H9 (cell line): ENCODE results near the gene METTL16. TPM values are rescaled to one million over a fixed set of nuclear protein-coding genes. Genes with fewer than 3 reads are reported as not detected.

ENCODE experiments used
- DNase-seq: peaks from one replicate; pipeline ENCODE4 v3.0.0-alpha.2; 2017
- H2AFZ ChIP-seq: one replicate; pipeline ENCODE4 v1.6.1; 2013; ENCODE audit warnings: mild to moderate bottlenecking, low read length, control low read depth, moderate library complexity
- H2AK5ac ChIP-seq: 2 replicates; pipeline ENCODE4 v1.6.1; 2013; ENCODE audit warnings: low read length, control low read depth, mixed read lengths; ENCODE audit not compliant: insufficient read length
- H2BK120ac ChIP-seq: one replicate; pipeline ENCODE4 v1.6.1; 2013; ENCODE audit warnings: low read depth, mild to moderate bottlenecking, low read length, control low read depth, inconsistent platforms; ENCODE audit not compliant: poor library complexity, severe bottlenecking
- H2BK12ac ChIP-seq: 2 replicates; pipeline ENCODE4 v1.6.1; 2013; ENCODE audit warnings: low read length, control low read depth, mixed read lengths, low read depth; ENCODE audit not compliant: insufficient read length
- H2BK15ac ChIP-seq: 2 replicates; pipeline ENCODE4 v1.6.1; 2013; ENCODE audit warnings: low read depth, low read length, control low read depth
- H2BK20ac ChIP-seq: one replicate; pipeline ENCODE4 v1.6.1; 2013; ENCODE audit warnings: low read depth, mild to moderate bottlenecking, low read length, control low read depth, inconsistent platforms; ENCODE audit not compliant: poor library complexity, severe bottlenecking
- H2BK5ac ChIP-seq: 2 replicates; pipeline ENCODE4 v1.6.1; 2013; ENCODE audit warnings: low read length, control low read depth, mixed read lengths; ENCODE audit not compliant: insufficient read length
- H3K14ac ChIP-seq: 2 replicates; pipeline ENCODE4 v1.6.1; 2013; ENCODE audit warnings: low read length, control low read depth; ENCODE audit not compliant: insufficient read depth
- H3K18ac ChIP-seq: 2 replicates; pipeline ENCODE4 v1.6.1; 2013; ENCODE audit warnings: low read depth, mild to moderate bottlenecking, mixed read lengths, low read length, control low read depth; ENCODE audit not compliant: insufficient read length
- H3K23ac ChIP-seq: 2 replicates; pipeline ENCODE4 v1.6.1; 2013; ENCODE audit warnings: low read length, control low read depth, mixed read lengths, low read depth; ENCODE audit not compliant: insufficient read length
- H3K23me2 ChIP-seq: 2 replicates; pipeline ENCODE4 v1.6.1; 2013; ENCODE audit warnings: low read depth, mild to moderate bottlenecking, mixed read lengths, low read length, control low read depth; ENCODE audit not compliant: insufficient read length, poor library complexity, severe bottlenecking
- H3K27ac ChIP-seq: 2 replicates; pipeline ENCODE4 v1.5.1; 2013; ENCODE audit warnings: low read length, control low read depth, mixed read lengths, low read depth; ENCODE audit not compliant: insufficient read length
- H3K27me3 ChIP-seq: 2 replicates; pipeline ENCODE4 v1.6.1; 2013; ENCODE audit warnings: low read length, control low read depth, inconsistent platforms; ENCODE audit not compliant: insufficient read depth
- H3K4ac ChIP-seq: 2 replicates; pipeline ENCODE4 v1.6.1; 2013; ENCODE audit warnings: low read depth, mild to moderate bottlenecking, control low read depth, inconsistent platforms, low read length, moderate library complexity
- H3K4me1 ChIP-seq: 2 replicates; pipeline ENCODE4 v1.6.1; 2013; ENCODE audit warnings: low read length, control low read depth, inconsistent platforms; ENCODE audit not compliant: insufficient read depth
- H3K4me2 ChIP-seq: 2 replicates; pipeline ENCODE4 v1.6.1; 2013; ENCODE audit warnings: low read length, control low read depth, mixed read lengths; ENCODE audit not compliant: insufficient read length, insufficient read depth
- H3K56ac ChIP-seq: 2 replicates; pipeline ENCODE4 v1.6.1; 2013; ENCODE audit warnings: low read depth, mild to moderate bottlenecking, mixed read lengths, low read length, control low read depth; ENCODE audit not compliant: insufficient read length
- H3K79me1 ChIP-seq: 2 replicates; pipeline ENCODE4 v1.6.1; 2013; ENCODE audit warnings: low read depth, mild to moderate bottlenecking, moderate library complexity, low read length, control low read depth, inconsistent platforms; ENCODE audit not compliant: insufficient read depth, poor library complexity, severe bottlenecking
- H3K79me2 ChIP-seq: 2 replicates; pipeline ENCODE4 v1.6.1; 2013; ENCODE audit warnings: low read length, control low read depth, inconsistent platforms; ENCODE audit not compliant: insufficient read depth
- H3K9ac ChIP-seq: 2 replicates; pipeline ENCODE4 v1.6.1; 2013; ENCODE audit warnings: low read length, control low read depth, mixed read lengths; ENCODE audit not compliant: insufficient read length; ENCODE audit errors: extremely low read depth
- H3K9me3 ChIP-seq: one replicate; pipeline ENCODE4 v1.6.1; 2013; ENCODE audit warnings: low read depth, low read length, inconsistent platforms; ENCODE audit not compliant: control insufficient read depth
- H3T11ph ChIP-seq: one replicate; pipeline ENCODE4 v1.6.1; 2013; ENCODE audit warnings: mild to moderate bottlenecking, low read length, control low read depth, inconsistent platforms
- H4K20me1 ChIP-seq: one replicate; pipeline ENCODE4 v1.6.1; 2013; ENCODE audit not compliant: control insufficient read depth, insufficient read length, insufficient read depth
- H4K5ac ChIP-seq: 2 replicates; pipeline ENCODE4 v1.6.1; 2013; ENCODE audit warnings: low read depth, mild to moderate bottlenecking, mixed read lengths, low read length, control low read depth; ENCODE audit not compliant: insufficient read length
- H4K8ac ChIP-seq: replicated peaks from 2 replicates; pipeline ENCODE4 v1.6.1; 2013; ENCODE audit warnings: low read length, control low read depth, mixed read lengths, low read depth; ENCODE audit not compliant: insufficient read length
- H4K91ac ChIP-seq: 2 replicates; pipeline ENCODE4 v1.6.1; 2013; ENCODE audit warnings: low read depth, mild to moderate bottlenecking, moderate library complexity, mixed read lengths, low read length, control low read depth; ENCODE audit not compliant: insufficient read length
- H3K27ac Mint-ChIP-seq, 3 experiments: 2 replicates in 2 of 3; 3 replicates in 1 of 3; pipeline ENCODE4 v1.8.0; 2020 to 2021; ENCODE audit warnings: mixed read lengths in 3 of 3, mild to moderate bottlenecking in 1 of 3, moderate library complexity in 1 of 3
- H3K27me3 Mint-ChIP-seq: 2 replicates; pipeline ENCODE4 v1.8.0; 2021; ENCODE audit warnings: low read depth, mild to moderate bottlenecking, moderate library complexity, mixed read lengths
- H3K36me3 Mint-ChIP-seq, 3 experiments: 2 replicates in 2 of 3; 3 replicates in 1 of 3; pipeline ENCODE4 v1.8.0; 2020 to 2021; ENCODE audit warnings: low read depth in 3 of 3, mixed read lengths in 3 of 3; ENCODE audit not compliant: insufficient read depth in 1 of 3
- H3K4me1 Mint-ChIP-seq, 2 experiments: 2 replicates each; pipeline ENCODE4 v1.8.0; 2020; ENCODE audit warnings: mixed read lengths in 2 of 2
- H3K4me3 Mint-ChIP-seq, 2 experiments: 2 replicates in 1 of 2; 3 replicates in 1 of 2; pipeline ENCODE4 v1.8.0; 2020 to 2021; ENCODE audit warnings: mild to moderate bottlenecking in 2 of 2, mixed read lengths in 2 of 2, moderate library complexity in 1 of 2
- H3K9me3 Mint-ChIP-seq, 2 experiments: 2 replicates in 1 of 2; 3 replicates in 1 of 2; pipeline ENCODE4 v1.8.0; 2020; ENCODE audit warnings: mild to moderate bottlenecking in 2 of 2, mixed read lengths in 2 of 2, moderate library complexity in 1 of 2
- WGBS: extraction: QIAGEN DNeasy Blood & Tissue Kit; methylation state at CpG from one replicate; pipeline ENCODE4 v1.1.7; 2013; ENCODE audit warnings: missing lambda C conversion rate, low lambda C conversion rate, mixed read lengths; ENCODE audit not compliant: insufficient read length; ENCODE audit errors: extremely low coverage; 5-methylcytosine and 5-hydroxymethylcytosine counted together
- total RNA-seq: library from RNA; stranded (reverse); gene quantifications from 2 replicates; pipeline ENCODE4 v1.2.1, GENCODE V29; 2021
- TF ChIP-seq, protein P1 (sequence below): fragments of 200-600 bp; sonication (generic); conservative IDR thresholded peaks from 3 replicates; pipeline ENCODE4 v1.8.0; 2021; ENCODE audit warnings: antibody characterized with exemption, mild to moderate bottlenecking

The METTL16 gene
- total RNA-seq, 1 experiment from 2014 or later, result 55.4 TPM

DNA sequence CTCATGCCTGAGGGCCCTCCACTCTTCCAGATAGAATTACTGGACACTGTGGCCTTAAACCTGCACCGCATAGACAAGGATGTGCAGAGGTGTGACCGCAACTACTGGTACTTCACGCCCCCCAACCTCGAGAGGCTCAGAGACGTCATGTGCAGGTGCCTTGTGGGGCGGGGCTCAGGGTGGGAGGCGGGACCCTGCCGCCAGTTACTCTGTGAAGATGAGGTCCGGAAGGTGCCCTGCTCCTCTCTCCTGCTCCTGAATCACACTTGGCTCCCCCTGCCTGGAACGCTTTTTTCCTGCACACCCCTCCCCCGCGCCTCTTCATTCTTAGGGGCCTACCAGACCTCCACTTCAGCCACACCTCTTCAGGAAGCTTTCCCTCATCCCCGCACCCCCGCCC lies 135.6 kb downstream of the METTL16 start:
- no peak overlapping the region; a peak in 1 of 7 replicates for H3K27ac Mint-ChIP-seq
- Histone ChIP-seq H2BK15ac (no peak overlapping the region), H3K27ac (no peak overlapping the region), H3T11ph (no peak overlapping the region), H4K20me1 (no peaks in the 10 kb centered on the region), H2BK120ac (no peak overlapping the region), H3K4me1 (no peaks in the 10 kb centered on the region), H3K9me3 (no peaks in the 10 kb centered on the region), H3K27me3 (no peaks in the 10 kb centered on the region), H2AFZ (no peak overlapping the region), H2BK20ac (no peak overlapping the region), H3K56ac (no peak overlapping the region), H3K79me2 (no peaks in the 10 kb centered on the region), H2BK12ac (no peak overlapping the region), H2AK5ac (no peak overlapping the region), H3K14ac (no peak overlapping the region), H3K4me2 (no peak overlapping the region), H4K5ac (no peak overlapping the region), H3K79me1 (no peaks in the 10 kb centered on the region), H4K91ac (no peak overlapping the region), H3K18ac (no peak overlapping the region), H3K4ac (no peak overlapping the region), H2BK5ac (no peak overlapping the region), H4K8ac (no peak overlapping the region), H3K23me2 (no peaks in the 10 kb centered on the region), H3K9ac (no peak overlapping the region), H3K23ac (no peak overlapping the region)
- TF ChIP-seq, protein P1, sequence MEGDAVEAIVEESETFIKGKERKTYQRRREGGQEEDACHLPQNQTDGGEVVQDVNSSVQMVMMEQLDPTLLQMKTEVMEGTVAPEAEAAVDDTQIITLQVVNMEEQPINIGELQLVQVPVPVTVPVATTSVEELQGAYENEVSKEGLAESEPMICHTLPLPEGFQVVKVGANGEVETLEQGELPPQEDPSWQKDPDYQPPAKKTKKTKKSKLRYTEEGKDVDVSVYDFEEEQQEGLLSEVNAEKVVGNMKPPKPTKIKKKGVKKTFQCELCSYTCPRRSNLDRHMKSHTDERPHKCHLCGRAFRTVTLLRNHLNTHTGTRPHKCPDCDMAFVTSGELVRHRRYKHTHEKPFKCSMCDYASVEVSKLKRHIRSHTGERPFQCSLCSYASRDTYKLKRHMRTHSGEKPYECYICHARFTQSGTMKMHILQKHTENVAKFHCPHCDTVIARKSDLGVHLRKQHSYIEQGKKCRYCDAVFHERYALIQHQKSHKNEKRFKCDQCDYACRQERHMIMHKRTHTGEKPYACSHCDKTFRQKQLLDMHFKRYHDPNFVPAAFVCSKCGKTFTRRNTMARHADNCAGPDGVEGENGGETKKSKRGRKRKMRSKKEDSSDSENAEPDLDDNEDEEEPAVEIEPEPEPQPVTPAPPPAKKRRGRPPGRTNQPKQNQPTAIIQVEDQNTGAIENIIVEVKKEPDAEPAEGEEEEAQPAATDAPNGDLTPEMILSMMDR, result no peak
- no peak for DNase-seq
- peaks cover 3 to 37% (median 30%) of the 10 kb centered on the region in 3 experiments; a peak in 6 of 7 replicates for H3K36me3 Mint-ChIP-seq
- no CpG with 5 or more reads among the region's 14 CpGs for WGBS
- no peak overlapping the region; a peak in 1 of 5 replicates for H3K4me3 Mint-ChIP-seq
- H3K9me3 Mint-ChIP-seq, result no peaks in the 10 kb centered on the region
- H3K4me1 Mint-ChIP-seq, result 0 out of 4 replicates have a peak, but pooled peaks cover 0 to 5% of the 10 kb centered on the region in 2 experiments
- H3K27me3 Mint-ChIP-seq, result no peaks in the 10 kb centered on the region
